Measurements from ENCODE around the gene SMAD3.

Gene SMAD3

GRCh38 chr15:67082007-67082536 is 16.7 kb downstream of the SMAD3 start:
- no peak for DNase-seq

- DNase-seq = no peak
Observed at GRCh38 chr15:67083135-67083762, 17.8 kb downstream of the SMAD3 start.

GRCh38 chr15:67084561-67084960 is 19.2 kb downstream of the SMAD3 start:
- no peak for DNase-seq

GRCh38 chr15:67085237-67085817 is 19.9 kb downstream of the SMAD3 start:
- no peak for DNase-seq

- DNase-seq = no peak
Observed at GRCh38 chr15:67085818-67086636, 20.6 kb downstream of the SMAD3 start.

- no peak for DNase-seq
Observed at GRCh38 chr15:67086637-67086914, 21.2 kb downstream of the SMAD3 start.

GRCh38 chr15:67087507-67088172 is 22.2 kb downstream of the SMAD3 start:
- no peak for DNase-seq

GRCh38 chr15:67089217-67090193 is 24.1 kb downstream of the SMAD3 start:
- DNase-seq = no peak

GRCh38 chr15:67090297-67091070 is 25.1 kb downstream of the SMAD3 start:
- DNase-seq = no peak

- no peak for DNase-seq
Observed at GRCh38 chr15:67091071-67091979, 25.9 kb downstream of the SMAD3 start.

GRCh38 chr15:67091980-67092677 is 26.7 kb downstream of the SMAD3 start:
- no peak for DNase-seq

- DNase-seq = no peak
Observed at GRCh38 chr15:67092752-67093503, 27.5 kb downstream of the SMAD3 start.

GRCh38 chr15:67093504-67093862 is 28.1 kb downstream of the SMAD3 start:
- no peak for DNase-seq

GRCh38 chr15:67094001-67094826 is 28.8 kb downstream of the SMAD3 start:
- DNase-seq = no peak

- no peak for DNase-seq
Observed at GRCh38 chr15:67095912-67096311, 30.5 kb downstream of the SMAD3 start.

GRCh38 chr15:67096546-67097294 is 31.3 kb downstream of the SMAD3 start:
- DNase-seq = no peak

- no peak for DNase-seq
Observed at GRCh38 chr15:67097424-67097823, 32.0 kb downstream of the SMAD3 start.

All from NCI-H510A (cell line).